Naive thymus-derived CD8-positive, alpha-beta T cell (primary cell): ENCODE data around the gene DSE. TPM values are rescaled to one million over a fixed set of nuclear protein-coding genes. Genes with fewer than 3 reads are reported as not detected.

Experiments
- ATAC-seq, 2 donors: fragments of 150-1000 bp; cut with Tn5 transposase in 1 of 2; sonication (Bioruptor Pico), chemical (Tn5 transposase) in 1 of 2; 1 replicate in 1 of 2; 2 replicates in 1 of 2; pipeline ENCODE4 v1.10.0; 2021; ENCODE audit warnings: mild to moderate bottlenecking in 2 of 2, moderate library complexity in 2 of 2
- POLR2A ChIA-PET: fragments of 350-600 bp; sonication (Branson Sonifier 250); formaldehyde crosslinking; loops from one replicate; lab custom pipeline; 2021; ENCODE audit warnings: antibody characterized with exemption; lab: Charles Lee
- DNase-seq, 10 donors: peaks; one replicate each; pipeline versions ENCODE4 v3.0.0 to v3.0.0-alpha.2; 2020 to 2022
- H3K27ac Mint-ChIP-seq, 10 donors: one replicate each; pipeline ENCODE4 v1.8.0; 2020 to 2022; ENCODE audit warnings: mild to moderate bottlenecking in 10 of 10, mixed read lengths in 10 of 10, moderate library complexity in 4 of 10, inconsistent platforms in 1 of 10
- H3K27me3 Mint-ChIP-seq, 5 donors: one replicate each; pipeline ENCODE4 v1.8.0; 2021 to 2022; ENCODE audit warnings: mixed read lengths in 5 of 5
- H3K36me3 Mint-ChIP-seq, 3 donors: one replicate each; pipeline ENCODE4 v1.8.0; 2020 to 2022; ENCODE audit warnings: mixed read lengths in 3 of 3, mild to moderate bottlenecking in 2 of 3, inconsistent platforms in 1 of 3
- H3K4me1 Mint-ChIP-seq, 4 donors: one replicate each; pipeline ENCODE4 v1.8.0; 2021 to 2022; ENCODE audit warnings: mixed read lengths in 4 of 4
- H3K4me3 Mint-ChIP-seq, 10 donors: one replicate each; pipeline ENCODE4 v1.8.0; 2020 to 2022; ENCODE audit warnings: mild to moderate bottlenecking in 10 of 10, mixed read lengths in 10 of 10, moderate library complexity in 6 of 10, inconsistent platforms in 1 of 10
- H3K9me3 Mint-ChIP-seq, 9 donors: one replicate each; pipeline ENCODE4 v1.8.0; 2020 to 2022; ENCODE audit warnings: mixed read lengths in 9 of 9, mild to moderate bottlenecking in 3 of 9, inconsistent platforms in 1 of 9, moderate library complexity in 1 of 9
- polyA plus RNA-seq, 3 donors: library from polyadenylated mRNA; unstranded; fragments of 300-500 nt; fragmentation: Illumina TruSeq; gene quantifications; one replicate each; pipeline ENCODE4 v1.2.3, GENCODE V29; 2021
- total RNA-seq, 8 experiments: library from RNA in 2 of 8; stranded (reverse) in 2 of 8; gene quantifications; one replicate each; pipeline ENCODE4 v1.2.3 and lab custom pipeline; 2021 to 2026

The DSE gene
- total and polyA plus RNA-seq, 5 experiments from 2014 or later: 3.9 to 9.3 (median 4.9) TPM

DNA sequence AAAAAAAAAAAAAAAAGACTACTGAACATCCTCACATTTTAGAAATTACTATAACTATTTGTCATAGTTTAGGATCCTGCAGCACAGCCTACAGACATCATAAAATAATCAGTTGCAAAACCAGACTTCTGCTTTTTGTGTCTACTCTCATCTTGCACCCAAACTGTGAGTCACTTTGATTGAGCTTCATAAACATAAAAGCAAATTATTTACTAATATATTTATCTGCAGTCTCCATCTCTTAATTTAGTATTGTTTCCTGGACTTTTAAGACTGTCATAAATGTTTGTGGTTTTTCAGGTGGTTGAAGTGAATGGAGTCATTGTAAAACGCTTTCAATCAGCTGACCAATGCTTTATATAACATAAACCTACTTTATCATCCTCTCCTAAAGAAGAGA is 75.7 kb downstream of the DSE start:
- no peaks in the 10 kb centered on the region for H3K36me3 Mint-ChIP-seq
- POLR2A ChIA-PET: no interaction called here
- H3K27ac Mint-ChIP-seq: no peak overlapping the region
- H3K4me3 Mint-ChIP-seq: no peak overlapping the region
- ATAC-seq: no peak
- DNase-seq: no peak
- peaks cover 4 to 45% (median 13%) of the 10 kb centered on the region in 5 donors for H3K27me3 Mint-ChIP-seq
- no peaks in the 10 kb centered on the region for H3K9me3 Mint-ChIP-seq
- peaks cover 2 to 38% (median 7%) of the 10 kb centered on the region in 4 donors for H3K4me1 Mint-ChIP-seq

DNA sequence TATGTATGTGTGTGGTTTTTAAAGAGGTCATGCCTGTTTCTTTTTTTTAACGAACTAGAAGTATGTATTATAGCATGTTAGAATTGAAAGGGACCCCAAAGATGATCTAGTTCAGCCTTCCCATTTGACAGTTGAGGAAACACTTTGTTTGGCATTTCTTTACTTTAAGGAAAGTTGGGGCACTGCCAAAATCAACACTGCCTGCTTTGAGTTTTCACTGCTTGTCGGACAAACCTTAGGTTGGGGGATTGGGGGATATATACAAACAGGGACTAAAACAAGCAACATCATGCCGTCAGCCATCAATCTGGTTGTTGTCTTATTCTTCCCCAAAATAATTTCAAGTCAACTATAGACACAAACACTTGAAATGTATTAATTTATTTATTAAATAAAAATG is 76.3 kb downstream of the DSE start:
- Mint-ChIP-seq H3K4me1 (peaks cover 2 to 43% (median 9%) of the 10 kb centered on the region in 4 donors), H3K4me3 (no peak overlapping the region), H3K36me3 (no peaks in the 10 kb centered on the region), H3K27me3 (peaks cover 4 to 38% (median 10%) of the 10 kb centered on the region in 5 donors), H3K27ac (no peak overlapping the region), H3K9me3 (no peaks in the 10 kb centered on the region)
- POLR2A ChIA-PET: no interaction called here
- DNase-seq: no peak
- no peak for ATAC-seq

DNA sequence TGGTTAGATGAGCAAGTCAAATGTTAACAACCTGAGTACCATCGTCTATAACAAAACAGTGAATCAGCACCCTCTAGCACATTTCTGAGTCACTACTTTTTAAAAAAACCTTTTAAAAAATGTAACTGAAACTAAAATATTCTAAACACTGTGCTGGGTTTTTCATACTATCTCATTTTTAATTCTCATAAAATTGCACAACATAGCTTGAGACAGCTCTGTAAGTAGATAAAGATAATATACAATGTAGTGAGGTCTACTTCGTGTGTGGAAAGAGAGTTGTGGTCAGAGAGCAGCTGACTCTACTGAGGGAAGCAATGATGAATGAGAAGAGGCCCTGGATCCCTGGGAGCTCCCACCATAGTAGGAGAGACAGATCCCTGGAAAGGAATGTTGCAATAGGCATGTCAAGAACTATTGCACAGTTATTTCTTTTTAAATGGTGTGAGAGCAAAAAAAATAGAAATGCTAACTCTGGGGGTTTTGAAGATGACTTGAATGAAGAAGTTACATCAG is 76.8 kb downstream of the DSE start:
- Mint-ChIP-seq H3K27ac (peak overlapping the region in 1 of 10 donors; percentile 0), H3K4me1 (peaks cover 2 to 45% (median 9%) of the 10 kb centered on the region in 4 donors), H3K27me3 (peaks cover 4 to 33% (median 8%) of the 10 kb centered on the region in 5 donors), H3K4me3 (no peak overlapping the region), H3K9me3 (no peaks in the 10 kb centered on the region), H3K36me3 (no peaks in the 10 kb centered on the region)
- no peak for ATAC-seq
- no peak for DNase-seq
- POLR2A ChIA-PET: no interaction called here

DNA sequence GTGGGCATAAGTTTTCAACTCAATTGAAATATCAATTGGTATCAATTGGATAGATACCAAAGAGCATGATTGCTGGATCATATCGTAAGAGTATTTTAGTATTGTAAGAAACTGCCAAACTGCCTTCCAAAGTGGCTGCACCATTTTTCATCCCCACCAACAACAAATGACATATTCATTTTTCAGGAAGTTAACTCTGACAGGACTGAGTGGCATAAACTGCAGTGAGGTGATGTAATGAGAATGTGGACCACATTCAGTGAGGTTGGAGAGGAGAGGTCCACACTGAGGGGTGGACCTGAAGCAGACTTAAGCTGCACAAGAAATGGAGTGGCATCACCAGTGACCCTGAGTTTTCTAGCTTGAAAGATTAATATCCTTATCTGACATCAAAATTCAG is 78.8 kb downstream of the DSE start:
- Mint-ChIP-seq H3K27me3 (peaks cover 6 to 45% (median 10%) of the 10 kb centered on the region in 5 donors), H3K4me3 (no peak overlapping the region), H3K36me3 (peaks cover 0 to 2% (median 0%) of the 10 kb centered on the region in 3 donors), H3K4me1 (peaks cover 2 to 40% (median 6%) of the 10 kb centered on the region in 4 donors), H3K27ac (no peak overlapping the region), H3K9me3 (no peaks in the 10 kb centered on the region)
- DNase-seq: no peak
- ATAC-seq: no peak
- POLR2A ChIA-PET: no interaction called here

DNA sequence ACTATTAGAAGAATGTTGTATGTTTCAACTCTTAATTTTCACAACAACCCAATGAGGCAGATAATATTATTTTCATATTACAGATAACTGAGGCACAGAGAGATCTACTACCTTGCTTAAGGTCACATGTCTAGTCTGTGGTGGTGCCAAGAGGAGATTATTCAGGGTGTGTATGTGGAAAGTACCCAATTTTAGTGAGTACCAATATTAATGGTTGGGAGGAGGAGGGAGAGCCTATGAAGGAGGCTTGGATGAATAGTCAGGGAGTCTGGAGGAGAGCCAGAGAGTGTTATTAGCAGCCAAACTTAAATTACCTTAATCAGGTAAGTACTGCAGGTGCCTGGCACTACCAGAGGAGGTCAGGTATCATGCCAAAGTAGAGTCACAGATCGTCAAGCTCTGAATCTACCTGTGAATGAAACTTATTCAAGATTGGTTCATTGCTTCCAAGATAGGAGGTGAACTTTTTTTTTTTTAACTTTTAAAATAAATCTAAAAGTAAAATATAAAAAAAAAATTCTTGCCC is 79.5 kb downstream of the DSE start:
- POLR2A ChIA-PET: no interaction called here
- no peak overlapping the region for H3K27ac Mint-ChIP-seq
- peaks cover under 1 to 34% (median 3%) of the 10 kb centered on the region in 4 donors for H3K4me1 Mint-ChIP-seq
- peak overlapping the region in 1 of 10 donors; percentile 39 for H3K4me3 Mint-ChIP-seq
- no peaks in the 10 kb centered on the region for H3K9me3 Mint-ChIP-seq
- peaks cover 6 to 45% (median 10%) of the 10 kb centered on the region in 5 donors for H3K27me3 Mint-ChIP-seq
- no peak for DNase-seq
- no peak for ATAC-seq
- H3K36me3 Mint-ChIP-seq: peaks cover 0 to 2% (median 0%) of the 10 kb centered on the region in 3 donors

DNA sequence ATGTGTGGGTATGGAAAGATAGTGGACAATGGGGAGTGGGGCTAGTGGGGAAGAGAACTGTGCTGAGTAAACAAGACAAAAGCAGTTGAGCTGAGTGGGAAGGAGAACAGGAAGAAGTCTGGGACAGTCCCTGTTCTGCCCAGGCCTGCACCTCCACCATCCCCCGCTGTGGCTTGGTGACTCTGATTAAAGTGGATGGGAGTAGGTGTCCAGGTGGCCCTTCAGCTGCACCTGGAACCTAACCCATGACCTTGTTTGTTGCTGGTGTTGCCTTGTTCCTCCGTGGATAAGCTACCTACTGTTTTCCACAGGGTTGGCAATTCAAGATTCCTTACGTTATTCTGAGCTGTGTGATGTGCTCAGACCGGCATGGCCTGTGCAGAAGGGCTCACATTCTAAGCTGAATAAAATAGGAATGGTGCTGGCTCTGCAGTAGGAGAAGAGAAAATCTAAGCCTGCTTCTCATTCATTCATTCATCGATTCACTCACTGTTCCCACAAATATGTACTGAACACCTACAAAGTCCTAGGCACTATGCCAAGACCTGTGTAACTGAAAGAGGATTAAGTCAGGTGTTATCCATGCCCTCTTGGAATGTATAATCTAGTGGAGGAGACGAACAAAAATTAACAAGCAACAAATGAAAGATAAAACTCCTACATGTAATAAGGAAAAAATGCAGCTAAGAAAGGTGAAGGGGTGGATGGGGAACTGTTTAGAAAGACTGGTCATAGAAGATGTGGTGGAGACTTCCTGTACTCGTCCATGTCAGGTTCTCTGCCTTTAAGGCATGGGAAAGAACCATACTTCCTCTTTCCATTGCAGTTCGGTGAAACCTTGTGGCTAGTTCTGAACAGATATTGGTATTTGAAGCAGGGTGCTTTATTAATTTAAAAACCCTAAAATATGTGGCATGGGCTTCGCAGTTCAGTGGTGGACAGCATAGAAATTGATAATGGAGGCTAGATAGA is 80.3 kb downstream of the DSE start:
- Mint-ChIP-seq H3K27me3 (peaks cover 7 to 45% (median 11%) of the 10 kb centered on the region in 5 donors), H3K9me3 (no peaks in the 10 kb centered on the region), H3K36me3 (peaks cover 0 to 2% (median 0%) of the 10 kb centered on the region in 3 donors), H3K27ac (no peak overlapping the region), H3K4me3 (peak overlapping the region in 1 of 10 donors; percentile 1), H3K4me1 (peaks cover 0 to 31% (median 3%) of the 10 kb centered on the region in 4 donors)
- no peak for DNase-seq
- POLR2A ChIA-PET: no interaction called here
- ATAC-seq: peak in 1 of 2 donors; percentile 37

DNA sequence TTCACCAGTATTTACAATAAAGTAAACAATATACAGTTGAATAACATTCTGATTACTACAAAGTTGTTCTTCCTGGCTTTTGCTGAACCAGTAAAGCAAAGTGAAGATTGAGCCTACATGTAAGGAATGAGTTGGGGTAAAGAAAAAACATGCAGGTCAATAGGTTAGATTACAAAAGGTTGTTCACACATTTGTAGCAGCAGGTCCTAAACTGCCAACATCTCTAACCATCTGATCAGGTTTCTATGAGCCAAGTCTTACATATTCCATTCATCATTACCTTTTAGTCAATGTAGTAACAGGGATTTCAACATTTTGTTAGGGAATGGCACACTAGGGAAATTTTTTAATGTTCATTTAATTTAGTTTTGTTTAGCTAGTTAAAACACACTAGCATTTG is 81.2 kb downstream of the DSE start:
- Mint-ChIP-seq H3K27ac (no peak overlapping the region), H3K4me1 (peaks cover 0 to 25% (median 3%) of the 10 kb centered on the region in 4 donors), H3K27me3 (peaks cover 7 to 45% (median 11%) of the 10 kb centered on the region in 5 donors), H3K36me3 (peaks cover 0 to 2% (median 0%) of the 10 kb centered on the region in 3 donors), H3K9me3 (no peaks in the 10 kb centered on the region), H3K4me3 (no peak overlapping the region)
- DNase-seq (no peak), ATAC-seq (no peak)
- POLR2A ChIA-PET: no interaction called here

DNA sequence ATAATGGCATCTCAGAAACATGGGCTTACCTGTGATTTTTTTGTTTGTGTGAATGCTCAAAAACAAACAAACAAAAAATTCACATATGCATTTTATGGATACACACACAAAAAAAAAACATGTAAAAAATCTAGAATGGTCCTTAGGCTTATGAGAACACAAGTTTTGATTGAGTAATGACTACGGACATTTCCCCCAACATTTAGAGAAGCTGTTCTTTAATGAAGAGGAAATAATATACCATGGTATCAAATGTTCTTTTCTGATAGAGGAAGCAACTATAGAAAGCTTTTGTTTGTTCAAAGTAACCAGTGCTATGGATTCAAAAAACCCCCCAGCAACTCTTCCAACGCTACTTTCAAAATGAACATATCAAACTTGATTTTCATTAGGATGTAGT is 81.8 kb downstream of the DSE start:
- H3K27ac Mint-ChIP-seq: no peak overlapping the region
- peaks cover 7 to 42% (median 9%) of the 10 kb centered on the region in 5 donors for H3K27me3 Mint-ChIP-seq
- DNase-seq: no peak
- peaks cover 0 to 23% (median 3%) of the 10 kb centered on the region in 4 donors for H3K4me1 Mint-ChIP-seq
- no peak overlapping the region for H3K4me3 Mint-ChIP-seq
- H3K36me3 Mint-ChIP-seq: peaks cover 0 to 2% (median 0%) of the 10 kb centered on the region in 3 donors
- POLR2A ChIA-PET: no interaction called here
- H3K9me3 Mint-ChIP-seq: no peaks in the 10 kb centered on the region
- no peak for ATAC-seq

DNA sequence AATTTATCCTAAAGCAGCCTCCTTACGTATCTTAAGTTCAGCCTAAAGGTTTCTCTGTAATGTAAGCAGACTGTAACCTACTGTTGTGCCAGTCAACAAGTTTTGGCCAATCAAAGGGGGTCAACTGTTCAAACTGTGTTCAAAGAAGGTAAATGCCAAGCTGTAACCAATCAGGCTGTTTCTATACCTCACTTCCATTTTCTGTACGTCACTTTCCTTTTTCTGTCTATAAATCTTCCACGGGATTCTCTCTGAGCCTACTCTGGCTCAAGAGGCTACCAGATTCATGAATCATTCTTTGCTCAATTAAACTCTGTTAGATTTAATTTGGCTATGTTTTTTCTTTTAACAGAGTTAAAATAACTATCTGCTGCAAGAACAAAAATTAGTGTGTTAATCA is 85.4 kb downstream of the DSE start:
- no peak for DNase-seq
- Mint-ChIP-seq H3K4me3 (no peak overlapping the region), H3K27me3 (peaks cover 7 to 28% (median 13%) of the 10 kb centered on the region in 5 donors), H3K36me3 (peaks cover 0 to 2% (median 0%) of the 10 kb centered on the region in 3 donors), H3K4me1 (peaks cover 1 to 16% (median 6%) of the 10 kb centered on the region in 4 donors), H3K9me3 (no peaks in the 10 kb centered on the region), H3K27ac (no peak overlapping the region)
- POLR2A ChIA-PET: no interaction called here
- no peak for ATAC-seq

DNA sequence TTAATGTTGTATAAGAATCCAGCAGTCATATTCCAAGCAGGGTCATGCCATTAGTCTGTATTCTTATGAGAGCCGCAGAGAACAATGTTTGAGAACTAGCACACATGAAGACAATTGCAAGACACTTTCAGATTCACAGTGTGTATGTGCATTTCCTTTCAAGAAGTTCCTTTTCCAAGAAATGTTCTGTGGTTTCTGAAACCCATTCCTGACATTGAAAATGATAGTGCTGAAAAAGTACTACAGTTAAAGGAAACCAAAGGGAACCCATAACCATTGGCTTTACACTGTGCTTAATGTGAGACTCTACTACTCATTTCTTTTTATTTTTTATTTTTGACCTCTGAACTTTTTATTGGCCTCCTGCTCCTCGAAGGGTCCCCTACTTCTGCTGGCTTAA is 86.2 kb downstream of the DSE start:
- ATAC-seq: no peak
- POLR2A ChIA-PET: no interaction called here
- no peak overlapping the region for H3K27ac Mint-ChIP-seq
- DNase-seq: no peak
- peaks cover 3 to 15% (median 10%) of the 10 kb centered on the region in 4 donors for H3K4me1 Mint-ChIP-seq
- H3K9me3 Mint-ChIP-seq: no peaks in the 10 kb centered on the region
- H3K36me3 Mint-ChIP-seq: peaks cover 0 to 2% (median 0%) of the 10 kb centered on the region in 3 donors
- no peak overlapping the region for H3K4me3 Mint-ChIP-seq
- peaks cover 8 to 27% (median 18%) of the 10 kb centered on the region in 5 donors for H3K27me3 Mint-ChIP-seq

DNA sequence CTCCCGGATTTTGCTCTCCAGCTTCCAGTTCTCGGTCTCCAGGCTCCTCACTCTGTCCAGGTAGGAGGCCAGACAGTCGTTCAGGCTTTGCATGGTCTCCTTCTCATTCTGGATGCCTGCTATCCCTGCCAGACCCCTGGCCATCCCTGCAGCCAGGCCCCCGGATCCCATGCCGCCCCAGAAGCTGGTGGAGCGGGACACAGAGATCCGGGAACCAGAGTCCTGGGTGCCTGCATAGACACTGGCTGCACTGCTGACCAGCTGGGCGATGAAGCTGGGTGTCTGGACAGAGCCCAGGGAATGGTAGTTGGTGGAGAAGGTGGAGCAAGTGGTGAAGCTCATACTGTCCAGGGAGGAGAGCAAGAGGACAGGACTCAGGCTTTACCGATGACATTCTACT is 87.5 kb downstream of the DSE start:
- peak overlapping the region in 1 of 10 donors; percentile 48 for H3K27ac Mint-ChIP-seq
- H3K4me1 Mint-ChIP-seq: peaks cover 4 to 20% (median 12%) of the 10 kb centered on the region in 4 donors
- no peaks in the 10 kb centered on the region for H3K36me3 Mint-ChIP-seq
- no peak for DNase-seq
- peaks cover 13 to 27% (median 22%) of the 10 kb centered on the region in 5 donors for H3K27me3 Mint-ChIP-seq
- POLR2A ChIA-PET: no interaction called here
- no peak for ATAC-seq
- H3K4me3 Mint-ChIP-seq: no peak overlapping the region
- H3K9me3 Mint-ChIP-seq: no peaks in the 10 kb centered on the region

DNA sequence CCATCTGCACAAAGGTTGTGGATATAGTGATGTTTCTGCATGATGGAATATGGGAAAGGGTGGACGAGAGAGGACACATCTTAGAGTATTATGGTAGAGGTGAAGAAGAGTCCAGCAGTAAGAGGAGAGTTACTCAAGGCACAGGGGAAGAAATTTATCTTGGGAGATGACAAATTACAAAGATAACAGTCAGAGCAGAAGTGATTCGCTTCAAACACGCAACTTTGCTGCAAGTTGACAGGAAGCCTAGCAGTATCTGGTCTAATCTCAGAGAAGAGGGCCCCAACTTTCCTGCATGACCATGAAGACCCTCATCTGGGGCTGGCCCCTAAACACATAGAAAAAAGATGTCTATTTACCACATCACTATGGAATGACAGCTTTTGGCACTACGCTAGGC is 89.2 kb downstream of the DSE start:
- POLR2A ChIA-PET: no interaction called here
- Mint-ChIP-seq H3K27ac (no peak overlapping the region), H3K9me3 (no peaks in the 10 kb centered on the region), H3K36me3 (no peaks in the 10 kb centered on the region), H3K4me3 (peak overlapping the region in 1 of 10 donors; percentile 1), H3K4me1 (peaks cover 4 to 32% (median 13%) of the 10 kb centered on the region in 4 donors), H3K27me3 (peaks cover 9 to 32% (median 18%) of the 10 kb centered on the region in 5 donors)
- no peak for DNase-seq
- ATAC-seq: no peak
